Rectal smooth muscle tissue (tissue), 1 donor: ENCODE results near the gene PLEKHA6.

ENCODE experiments used
- H3K27ac ChIP-seq: one replicate; pipeline ENCODE4 v1.7.0; 2013; ENCODE audit warnings: low read depth, low read length, inconsistent platforms
- H3K27me3 ChIP-seq: one replicate; pipeline ENCODE4 v1.7.0; 2013; ENCODE audit warnings: low read length; ENCODE audit not compliant: control insufficient read depth, insufficient read depth
- H3K36me3 ChIP-seq: one replicate; pipeline ENCODE4 v1.7.0; 2013; ENCODE audit warnings: low read length; ENCODE audit not compliant: control insufficient read depth, insufficient read depth
- H3K4me1 ChIP-seq: one replicate; pipeline ENCODE4 v1.7.0; 2013; ENCODE audit warnings: low read length; ENCODE audit not compliant: control insufficient read depth, insufficient read depth
- H3K4me3 ChIP-seq: one replicate; pipeline ENCODE4 v1.7.0; 2013; ENCODE audit warnings: low read length
- H3K9ac ChIP-seq: one replicate; pipeline ENCODE4 v1.7.0; 2013; ENCODE audit warnings: low read length

The PLEKHA6 gene

DNA sequence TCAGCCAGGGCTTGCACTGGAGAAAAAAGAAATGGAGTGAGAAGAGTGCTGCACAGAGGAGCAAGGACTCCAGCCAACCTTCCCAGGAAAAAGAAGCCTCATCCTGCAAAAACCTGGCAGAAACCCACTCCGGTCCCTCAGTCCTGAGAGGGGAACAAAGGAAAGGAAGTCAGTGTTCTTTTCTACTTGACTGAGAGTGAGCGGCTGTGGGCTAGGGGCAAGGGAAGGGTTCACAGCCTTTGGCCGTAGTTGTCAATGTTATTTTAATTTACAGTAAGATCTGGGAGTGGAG is 137.0 kb downstream of the PLEKHA6 start:
- H3K4me3 ChIP-seq, result no peak overlapping the region
- H3K4me1 ChIP-seq, result no peaks in the 10 kb centered on the region
- no peak overlapping the region for H3K9ac ChIP-seq
- no peaks in the 10 kb centered on the region for H3K27me3 ChIP-seq
- no peak overlapping the region for H3K27ac ChIP-seq
- peaks cover 3% of the 10 kb centered on the region for H3K36me3 ChIP-seq

GRCh38 chr1:204222006-204222763 is 137.5 kb downstream of the PLEKHA6 start:
- Histone ChIP-seq H3K9ac (no peak overlapping the region), H3K36me3 (peaks cover 3% of the 10 kb centered on the region), H3K27me3 (no peaks in the 10 kb centered on the region), H3K4me3 (no peak overlapping the region), H3K27ac (no peak overlapping the region), H3K4me1 (no peaks in the 10 kb centered on the region)

GRCh38 chr1:204221271-204221670 is 138.5 kb downstream of the PLEKHA6 start:
- Histone ChIP-seq H3K36me3 (peaks cover 3% of the 10 kb centered on the region), H3K9ac (no peak overlapping the region), H3K4me3 (no peak overlapping the region), H3K27me3 (no peaks in the 10 kb centered on the region), H3K4me1 (no peaks in the 10 kb centered on the region), H3K27ac (no peak overlapping the region)

GRCh38 chr1:204219971-204220616 is 139.6 kb downstream of the PLEKHA6 start:
- no peaks in the 10 kb centered on the region for H3K4me1 ChIP-seq
- no peak overlapping the region for H3K9ac ChIP-seq
- H3K27me3 ChIP-seq, result no peaks in the 10 kb centered on the region
- no peak overlapping the region for H3K4me3 ChIP-seq
- H3K36me3 ChIP-seq, result peaks cover 3% of the 10 kb centered on the region
- H3K27ac ChIP-seq, result no peak overlapping the region

DNA sequence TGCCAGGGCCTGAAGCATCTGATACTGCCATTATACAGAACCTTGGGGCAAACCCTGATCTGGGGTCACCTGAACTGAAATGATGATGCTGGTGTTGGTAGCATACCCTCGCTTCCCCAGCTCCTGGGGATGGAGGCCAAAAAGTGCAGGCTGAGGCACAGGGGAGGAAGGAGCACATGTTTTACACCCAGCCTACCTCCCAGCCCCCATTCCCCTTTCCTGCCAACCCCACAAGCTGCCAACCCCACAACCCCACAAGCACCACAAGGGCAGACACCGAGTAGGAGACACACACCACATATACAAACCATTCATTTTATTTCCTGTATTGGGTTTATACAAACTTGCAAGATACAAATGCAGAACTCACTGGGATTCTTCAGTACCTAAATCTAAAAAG is 141.2 kb downstream of the PLEKHA6 start:
- Histone ChIP-seq H3K27me3 (peaks cover 6% of the 10 kb centered on the region), H3K4me3 (no peak overlapping the region), H3K36me3 (peaks cover 3% of the 10 kb centered on the region), H3K4me1 (no peaks in the 10 kb centered on the region), H3K9ac (no peak overlapping the region), H3K27ac (no peak overlapping the region)

GRCh38 chr1:204217648-204218000 is 142.1 kb downstream of the PLEKHA6 start:
- Histone ChIP-seq H3K27ac (no peak overlapping the region), H3K36me3 (peaks cover 3% of the 10 kb centered on the region), H3K4me1 (no peaks in the 10 kb centered on the region), H3K4me3 (no peak overlapping the region), H3K9ac (no peak overlapping the region), H3K27me3 (peaks cover 10% of the 10 kb centered on the region)

GRCh38 chr1:204216880-204217647 is 142.7 kb downstream of the PLEKHA6 start:
- H3K4me3 ChIP-seq, result no peak overlapping the region
- no peak overlapping the region for H3K27ac ChIP-seq
- no peak overlapping the region for H3K9ac ChIP-seq
- H3K4me1 ChIP-seq, result no peaks in the 10 kb centered on the region
- H3K27me3 ChIP-seq, result peaks cover 11% of the 10 kb centered on the region
- peaks cover 1% of the 10 kb centered on the region for H3K36me3 ChIP-seq

DNA sequence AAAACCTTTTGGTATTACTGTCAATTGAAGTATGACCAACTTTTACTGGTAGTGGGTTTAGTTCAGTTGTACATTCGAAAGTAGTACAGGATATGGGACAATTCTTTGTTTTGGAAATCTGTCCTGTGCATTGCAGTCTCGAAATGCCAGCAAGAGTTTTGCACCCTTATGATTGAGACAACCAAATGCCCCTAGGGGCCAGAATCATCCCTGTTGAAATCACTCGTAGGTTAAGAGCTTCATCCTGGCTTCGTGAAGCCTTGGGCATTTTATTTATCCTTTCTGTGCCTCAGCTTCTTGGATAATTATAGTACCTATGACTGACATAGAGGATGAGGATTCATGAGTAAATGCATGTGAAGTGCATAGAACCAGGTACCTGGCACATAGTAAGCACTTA is 143.5 kb downstream of the PLEKHA6 start:
- Histone ChIP-seq H3K9ac (no peak overlapping the region), H3K27ac (no peak overlapping the region), H3K4me3 (no peak overlapping the region), H3K27me3 (peaks cover 11% of the 10 kb centered on the region), H3K36me3 (no peaks in the 10 kb centered on the region), H3K4me1 (no peaks in the 10 kb centered on the region)

- peak within 1 kb of the TSS; percentile 51 for H3K4me3 ChIP-seq
- no peak within 1 kb of the TSS for H3K27ac ChIP-seq
- H3K27me3 ChIP-seq, result peaks cover 11% of the 10 kb centered on the region
- no peak within 1 kb of the TSS for H3K9ac ChIP-seq
- no peaks in the 10 kb centered on the region for H3K36me3 ChIP-seq
- no peaks in the 10 kb centered on the region for H3K4me1 ChIP-seq
These were observed 145.8 kb downstream of the PLEKHA6 start, which contains the start of gene GOLT1A for GRCh38 chr1:204213668-204214662. Gene GOLT1A, minus strand, starts transcription at chr1:204213988. Its CDS starts 82 bp downstream, at chr1:204213906.

GRCh38 chr1:204212715-204213114 is 147.0 kb downstream of the PLEKHA6 start:
- H3K27me3 ChIP-seq, result peaks cover 11% of the 10 kb centered on the region
- H3K9ac ChIP-seq, result no peak overlapping the region
- no peak overlapping the region for H3K4me3 ChIP-seq
- H3K4me1 ChIP-seq, result no peaks in the 10 kb centered on the region
- H3K27ac ChIP-seq, result no peak overlapping the region
- H3K36me3 ChIP-seq, result no peaks in the 10 kb centered on the region

- Histone ChIP-seq H3K27me3 (peaks cover 11% of the 10 kb centered on the region), H3K9ac (no peak overlapping the region), H3K27ac (no peak overlapping the region), H3K4me3 (no peak overlapping the region), H3K36me3 (no peaks in the 10 kb centered on the region), H3K4me1 (no peaks in the 10 kb centered on the region)
These were observed 148.7 kb downstream of the PLEKHA6 start for GRCh38 chr1:204211046-204211445.

GRCh38 chr1:204207136-204207616 is 152.6 kb downstream of the PLEKHA6 start:
- no peak overlapping the region for H3K4me3 ChIP-seq
- H3K27me3 ChIP-seq, result no peaks in the 10 kb centered on the region
- H3K9ac ChIP-seq, result no peak overlapping the region
- no peaks in the 10 kb centered on the region for H3K36me3 ChIP-seq
- H3K27ac ChIP-seq, result no peak overlapping the region
- H3K4me1 ChIP-seq, result no peaks in the 10 kb centered on the region
